HG03097 (cell line): Measurements from ENCODE around the gene TADA3.
A peak's percentile ranks its signal among the peaks of the same experiment; 100 is the strongest.

Experiments used
- ATAC-seq: cut with Tn5 transposase; IDR thresholded peaks from one replicate; pipeline ENCODE4 v1.9.1; 2021; ENCODE audit not compliant: unreplicated experiment, low FRiP score

Gene TADA3

DNA sequence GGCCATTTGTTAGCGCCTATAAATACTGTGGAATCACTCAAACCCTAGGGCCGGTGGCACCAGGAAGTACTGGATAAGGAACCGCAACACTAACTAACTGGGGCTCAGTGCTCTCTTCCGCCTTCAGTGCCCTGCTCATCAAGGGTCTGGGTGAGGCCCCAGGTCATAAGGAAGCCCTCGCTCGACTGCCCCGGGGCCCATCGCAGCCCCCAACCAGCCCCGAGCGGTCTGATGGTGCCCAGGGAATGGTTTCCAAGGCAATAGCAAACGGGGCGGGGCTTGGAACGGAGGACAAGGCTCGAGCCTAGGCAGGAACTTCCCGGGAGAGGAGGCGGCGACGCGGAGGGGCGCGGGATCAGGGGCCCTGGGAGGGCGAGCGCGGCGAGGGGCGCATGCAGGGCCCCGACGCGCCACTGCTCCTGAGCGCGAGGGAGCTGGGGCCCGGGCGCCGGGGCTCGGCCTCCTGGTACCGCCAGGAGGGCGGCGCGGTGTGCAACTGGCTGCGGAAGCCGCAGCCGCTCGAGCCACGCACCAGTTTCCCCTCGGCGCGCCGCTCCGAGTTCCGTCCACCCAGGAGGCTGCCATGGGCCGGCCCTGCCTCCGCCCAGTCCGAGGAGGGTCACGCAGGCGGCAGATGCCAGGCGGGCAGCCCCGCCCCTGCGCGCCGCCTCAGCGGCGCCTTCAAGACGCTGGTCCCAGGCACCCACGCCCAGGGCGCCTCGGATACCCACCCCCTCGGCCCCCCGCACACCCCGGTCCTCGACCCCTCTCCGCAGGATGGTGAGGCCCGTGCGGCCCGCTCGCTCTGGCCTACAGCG lies 17.6 kb upstream of the TADA3 start, which contains the start of gene TTLL3:
Gene TTLL3 (plus strand): TSS at position 648 of the 818 bp plus-strand sequence. CDS start 400 bp downstream, outside the sequence.
- ATAC-seq: no peak

DNA sequence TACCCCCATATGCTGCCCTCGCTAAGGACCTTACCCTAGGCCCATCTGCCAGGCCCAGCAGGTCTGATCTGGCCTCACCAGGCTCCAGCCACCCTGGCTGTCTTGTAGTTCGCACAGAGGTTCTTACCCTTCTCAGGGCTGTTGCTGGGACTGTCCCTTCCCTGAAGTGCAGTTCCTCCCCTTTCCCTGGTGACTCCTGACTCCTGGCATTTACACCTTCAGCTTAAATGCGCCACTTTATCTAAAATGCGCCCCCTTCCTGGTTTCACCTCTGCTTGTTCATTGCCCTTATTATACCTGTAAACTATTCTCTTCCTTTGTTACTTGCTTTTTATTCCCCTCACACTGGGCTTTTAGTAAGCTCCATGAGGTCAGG lies 17.0 kb upstream of the TADA3 start:
- ATAC-seq: no peak

DNA sequence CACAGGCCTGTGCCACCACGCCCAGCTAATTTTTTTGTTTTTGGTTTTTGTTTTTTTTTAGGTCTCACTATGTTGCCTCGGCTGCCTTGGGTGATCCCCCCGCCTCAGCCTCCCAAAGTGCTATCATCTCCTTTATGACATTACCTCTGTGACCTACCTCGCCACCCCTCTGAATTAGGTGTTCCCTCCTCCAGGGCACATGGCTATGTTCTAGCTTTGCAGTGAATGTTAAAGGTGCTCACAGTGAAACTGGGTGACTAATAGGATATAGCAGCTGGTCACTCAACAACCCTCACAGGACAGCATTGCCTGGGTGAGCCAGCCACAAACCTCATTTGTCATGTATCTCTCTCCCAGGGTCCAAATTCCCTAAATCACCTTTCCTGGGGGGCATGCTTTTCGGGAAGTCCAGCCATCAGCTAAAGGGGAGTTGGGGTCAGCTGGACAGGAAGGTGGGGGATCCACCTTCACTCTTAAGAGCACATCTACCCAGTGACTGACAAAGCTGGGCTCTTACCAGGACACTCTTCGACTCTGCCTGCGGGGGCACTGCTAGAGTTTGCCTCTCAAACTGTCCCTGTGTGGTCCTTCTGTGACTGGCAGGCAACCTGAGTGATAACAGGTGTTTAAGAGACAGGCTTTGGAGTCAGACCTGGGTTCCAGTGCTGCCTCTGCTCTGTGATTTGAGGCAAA lies 16.2 kb upstream of the TADA3 start:
- ATAC-seq: peak; percentile 61

DNA sequence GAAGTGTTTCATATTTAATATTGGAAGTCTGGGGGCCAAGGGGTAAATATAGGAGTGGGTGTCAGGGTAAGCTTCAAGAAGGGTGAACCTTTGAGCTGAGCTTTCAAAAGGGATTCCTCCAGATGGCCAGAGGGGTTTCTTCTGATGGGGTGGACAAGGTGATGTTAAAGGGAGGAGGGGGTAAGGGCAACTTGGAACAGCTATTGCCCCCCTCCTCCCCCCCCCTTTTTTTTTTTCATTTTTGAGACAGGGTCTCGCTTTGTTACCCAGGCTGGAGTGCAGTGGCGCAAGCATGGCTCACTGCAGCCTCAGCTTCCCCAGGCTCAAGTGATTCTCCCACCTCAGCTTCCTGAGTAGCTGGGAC lies 15.7 kb upstream of the TADA3 start:
- ATAC-seq: no peak

DNA sequence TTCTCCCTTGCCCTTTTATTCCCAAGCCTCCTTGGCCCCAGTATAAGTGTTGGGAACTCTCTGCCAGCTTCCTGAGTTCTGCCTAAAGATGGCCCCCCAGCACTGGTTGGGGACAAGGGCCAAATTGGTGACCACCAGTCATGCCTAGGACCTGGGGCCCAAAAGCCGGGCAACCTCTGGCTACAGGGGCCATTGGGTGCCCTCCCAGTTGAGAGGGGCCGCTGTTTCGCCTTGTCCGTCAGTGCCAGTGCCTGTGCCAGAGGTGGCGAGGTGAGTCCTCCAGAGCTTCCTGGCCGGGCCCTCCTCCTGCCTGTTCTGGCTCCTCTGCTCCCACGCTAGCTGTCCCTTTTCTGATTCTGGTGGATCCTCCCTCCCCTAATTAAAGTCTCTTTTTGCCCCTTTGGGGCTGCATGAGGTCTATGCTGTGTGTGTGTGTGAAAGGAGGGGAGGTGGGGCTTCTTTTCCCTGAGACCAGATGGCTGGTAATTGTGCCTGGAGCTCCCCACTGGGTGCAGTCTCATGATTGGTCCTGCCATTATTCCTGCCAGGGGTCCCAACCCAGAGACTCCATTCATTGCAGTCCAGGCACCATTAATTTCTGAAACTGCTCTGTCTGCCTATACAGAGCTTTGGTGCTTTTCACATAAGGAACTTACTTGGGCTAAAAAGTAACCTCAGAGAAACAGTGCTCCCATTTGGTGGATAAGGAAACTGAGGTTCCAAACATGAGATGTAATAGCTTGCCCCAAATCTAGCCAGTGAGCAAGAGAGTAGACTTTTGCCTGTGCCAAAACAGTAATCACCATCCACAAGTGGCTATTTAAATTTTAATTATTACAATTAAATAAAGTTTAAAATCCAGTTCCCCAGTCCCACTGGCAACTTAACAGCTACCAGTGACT lies 14.7 kb upstream of the TADA3 start:
- ATAC-seq: no peak

DNA sequence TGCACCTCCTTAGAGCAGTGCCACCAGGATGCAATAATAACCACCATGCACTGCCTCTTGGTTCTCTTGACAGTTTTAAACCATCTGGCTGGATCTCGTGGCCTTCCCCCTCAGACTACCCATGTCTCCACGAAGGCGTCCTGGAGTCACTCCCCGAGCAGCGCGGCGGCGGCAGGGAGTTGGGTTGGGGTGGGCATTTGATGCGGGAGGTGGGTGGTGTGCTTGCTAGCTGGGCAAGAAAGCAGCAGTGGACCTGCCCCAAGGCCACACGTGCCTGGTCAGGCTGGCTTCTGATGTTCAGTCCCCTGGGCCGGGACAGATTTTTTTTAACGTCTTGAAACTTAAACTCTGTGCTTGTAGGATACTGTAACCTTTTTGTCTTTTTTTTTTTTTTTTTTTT lies 13.9 kb upstream of the TADA3 start:
- ATAC-seq: no peak

DNA sequence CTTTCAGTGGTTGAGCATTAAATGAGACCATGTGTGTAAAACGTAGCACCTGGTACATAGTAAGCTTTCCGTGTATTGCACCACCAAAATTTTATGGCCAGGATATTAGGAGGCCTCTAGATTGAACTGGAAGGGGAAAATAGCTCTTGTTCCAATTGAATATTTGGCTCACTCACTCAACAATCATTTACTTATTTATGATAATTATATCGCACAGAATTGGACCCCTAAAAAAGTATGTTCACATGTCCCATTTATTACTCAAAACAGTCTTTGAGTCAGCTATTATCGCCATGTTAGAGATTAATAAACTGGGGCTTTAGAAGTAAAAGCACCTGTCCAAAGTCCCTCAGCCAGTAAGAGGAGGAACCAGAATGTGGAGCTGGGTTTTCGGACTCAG lies 12.7 kb upstream of the TADA3 start:
- ATAC-seq: no peak

DNA sequence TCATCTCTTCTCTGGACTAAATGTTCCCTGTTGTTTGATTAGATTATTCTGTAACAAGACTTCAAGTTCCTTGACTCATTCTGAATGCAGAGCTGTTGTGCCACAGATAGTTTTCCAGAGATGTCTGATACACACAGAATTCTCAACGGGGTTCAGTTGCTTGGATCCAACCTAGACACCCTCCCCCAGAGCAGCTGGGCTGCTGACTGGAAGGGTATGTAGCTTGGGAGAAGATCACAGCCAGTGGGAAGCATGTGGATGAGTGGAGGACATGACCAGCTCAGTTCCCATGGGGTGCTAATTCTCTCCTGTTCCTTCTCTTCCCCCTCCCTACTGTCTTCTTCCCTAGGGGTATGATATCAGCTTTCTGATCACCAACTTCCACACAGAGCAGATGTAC lies 11.2 kb upstream of the TADA3 start:
- no peak for ATAC-seq

DNA sequence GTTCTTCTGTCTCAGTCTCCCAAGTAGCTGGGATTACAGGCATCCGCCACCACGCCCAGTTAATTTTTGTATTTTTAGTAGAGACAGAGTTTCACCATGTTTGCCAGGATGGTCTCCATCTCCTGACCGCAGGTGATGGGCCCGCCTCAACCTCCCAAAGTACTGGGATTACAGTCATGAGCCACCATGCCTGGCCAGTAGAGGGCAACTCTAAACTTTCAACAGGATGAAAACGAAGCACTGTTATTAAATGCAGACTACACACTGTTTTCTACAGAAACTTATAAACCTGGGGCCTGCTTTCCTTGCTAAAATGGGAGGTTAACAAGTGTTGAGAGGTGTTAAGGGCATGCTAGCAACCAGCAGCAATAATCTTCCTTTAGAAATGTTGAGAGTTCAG lies 8.3 kb upstream of the TADA3 start:
- ATAC-seq: no peak

DNA sequence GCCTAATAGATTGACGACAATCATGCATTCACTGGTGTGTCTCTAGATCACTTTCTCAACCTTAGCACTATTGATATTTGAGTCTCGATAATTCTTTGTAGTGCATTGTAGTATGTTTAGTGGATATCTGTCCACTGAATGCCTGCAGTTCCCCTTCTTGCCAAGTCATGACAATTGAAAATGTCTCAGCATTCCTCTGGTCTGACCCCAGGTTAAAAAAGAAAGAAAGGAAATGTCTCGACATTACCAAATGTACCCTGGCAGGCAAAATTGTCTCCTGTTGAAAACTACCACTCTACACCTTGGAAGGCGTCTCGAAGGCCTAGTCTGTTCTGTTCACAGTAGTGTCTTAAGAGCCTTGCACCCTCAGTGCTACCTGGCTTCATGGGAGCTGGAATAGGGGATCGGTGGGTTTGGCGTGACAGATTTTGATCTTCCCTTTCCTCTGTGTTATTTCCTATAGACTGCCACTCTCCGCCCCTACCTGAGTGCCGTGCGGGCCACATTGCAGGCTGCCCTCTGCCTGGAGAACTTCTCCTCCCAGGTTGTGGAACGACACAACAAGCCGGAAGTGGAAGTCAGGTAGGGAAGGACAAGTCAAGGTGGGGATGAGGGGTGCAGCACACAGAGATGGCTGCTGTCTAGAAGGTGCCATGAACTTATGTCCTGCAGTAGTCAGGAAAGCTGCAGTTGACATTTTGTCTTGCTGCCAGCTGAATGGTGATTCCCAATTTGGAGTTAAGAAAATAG lies 5.1 kb upstream of the TADA3 start:
- no peak for ATAC-seq

DNA sequence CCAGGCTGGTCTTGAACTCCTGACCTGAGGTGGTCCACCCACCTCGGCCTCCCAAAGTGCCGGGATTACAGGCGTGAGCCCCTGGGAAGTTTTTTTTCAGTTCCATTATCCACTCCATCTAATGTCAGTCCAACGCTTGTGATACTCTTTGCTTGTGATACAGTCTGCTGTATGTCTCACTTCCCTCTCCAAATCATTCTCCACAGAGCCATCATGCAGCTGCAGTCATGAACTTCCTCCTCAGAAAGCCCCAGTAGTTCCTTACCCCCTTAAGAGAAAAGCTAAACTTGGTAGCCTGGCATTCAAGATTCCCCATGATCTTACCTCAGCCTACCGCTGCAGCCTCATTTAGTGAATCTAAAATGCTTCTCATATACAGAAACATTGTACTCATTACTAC lies 2.9 kb upstream of the TADA3 start:
- ATAC-seq: no peak

DNA sequence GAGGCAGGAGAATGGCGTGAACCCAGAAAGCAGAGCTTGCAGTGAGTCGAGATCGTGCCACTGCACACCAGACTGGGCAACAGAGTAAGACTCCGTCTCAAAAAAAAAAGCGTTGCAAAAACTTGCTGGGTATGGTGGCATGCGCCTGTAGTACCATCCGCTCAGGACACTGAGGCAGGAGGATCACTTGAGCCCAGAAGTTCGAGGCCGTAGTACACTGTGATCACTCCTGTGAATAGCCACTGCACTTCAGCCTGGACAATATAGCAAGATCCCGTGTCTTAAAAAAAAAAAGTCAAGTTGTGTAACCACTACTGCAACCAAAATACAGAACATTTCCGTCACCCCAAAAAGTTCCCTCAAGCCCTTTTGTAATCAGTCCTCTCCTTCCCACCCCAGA lies 2.1 kb upstream of the TADA3 start:
- ATAC-seq: no peak

DNA sequence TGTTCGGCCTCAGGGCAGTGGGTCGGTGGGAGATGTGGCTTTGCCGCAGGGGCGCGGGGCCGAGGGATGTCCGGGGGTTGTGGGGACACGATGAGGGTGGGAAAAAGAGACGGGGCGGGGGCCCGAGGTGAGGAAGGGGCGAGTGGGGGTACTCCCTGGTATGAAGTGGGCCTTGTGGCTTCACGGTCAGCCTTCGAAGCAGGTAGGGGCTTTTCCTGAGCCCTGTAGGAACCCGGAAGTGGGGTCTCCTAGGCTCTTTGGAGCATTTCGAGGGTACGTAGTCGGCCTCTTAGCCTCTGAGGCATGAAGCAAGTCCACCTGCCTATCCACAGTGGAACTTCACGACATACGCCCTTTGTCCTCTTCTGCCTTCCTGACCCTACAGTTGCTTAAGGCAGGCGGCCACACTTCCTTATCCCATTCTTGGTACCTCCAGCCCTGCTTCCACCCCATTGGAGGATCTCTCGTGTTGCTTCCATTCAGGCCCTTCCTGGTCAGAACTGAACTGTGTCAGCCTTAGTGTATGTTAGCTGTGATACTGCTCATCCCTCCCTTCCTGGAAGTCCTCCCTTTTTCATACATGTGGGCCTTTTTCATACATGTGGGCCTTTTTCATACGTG lies 998 bp upstream of the TADA3 start:
- no peak for ATAC-seq

DNA sequence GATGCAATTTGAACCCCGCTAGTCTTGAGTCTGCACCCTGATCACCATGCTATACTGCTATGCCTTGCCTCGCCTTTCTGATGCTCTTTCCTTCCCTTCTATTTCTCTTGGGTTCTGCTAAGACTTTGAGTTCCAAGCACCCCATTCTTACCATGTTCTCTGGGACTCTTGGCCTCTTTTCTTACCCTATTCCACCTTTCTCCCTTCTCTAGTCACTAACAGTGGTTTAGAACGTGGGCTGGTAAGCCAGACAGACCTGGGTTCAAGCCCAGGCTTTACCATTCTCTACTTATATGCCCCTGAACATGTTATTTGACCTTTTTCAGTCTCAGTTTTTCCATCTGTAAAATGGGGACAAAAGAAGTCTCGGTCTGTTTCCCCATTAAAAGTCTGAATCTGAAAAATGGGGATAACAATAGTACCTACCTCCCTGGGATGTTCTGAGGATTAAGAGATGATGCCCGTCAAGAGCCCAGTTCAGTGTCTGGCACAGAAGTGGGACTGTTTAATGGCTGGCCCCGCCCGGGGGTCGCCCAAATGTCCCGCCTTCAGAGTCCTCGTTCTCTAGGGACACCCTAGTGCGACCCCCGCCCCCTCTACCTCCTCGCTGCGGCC lies 376 bp downstream of the TADA3 start:
- ATAC-seq: no peak

DNA sequence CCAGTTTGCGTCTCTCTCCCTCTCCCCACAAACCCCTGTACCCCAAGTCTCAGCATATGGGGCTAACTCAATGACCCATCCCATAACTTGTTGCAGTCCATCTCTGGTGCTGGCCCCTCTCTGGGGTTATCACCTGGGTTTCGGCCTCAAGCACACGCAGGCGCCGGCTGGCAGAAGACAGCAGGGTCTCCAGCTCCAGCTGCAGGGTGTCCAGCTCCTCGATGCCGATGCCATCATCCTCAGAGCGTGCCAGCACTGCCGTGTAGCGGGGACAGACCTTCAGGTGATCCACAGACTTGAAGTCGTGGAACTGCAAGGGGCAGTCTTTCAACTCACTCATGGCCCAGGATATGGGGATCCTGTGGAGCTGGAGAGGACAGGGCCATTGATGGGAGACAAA lies 1.1 kb downstream of the TADA3 start:
- no peak for ATAC-seq

DNA sequence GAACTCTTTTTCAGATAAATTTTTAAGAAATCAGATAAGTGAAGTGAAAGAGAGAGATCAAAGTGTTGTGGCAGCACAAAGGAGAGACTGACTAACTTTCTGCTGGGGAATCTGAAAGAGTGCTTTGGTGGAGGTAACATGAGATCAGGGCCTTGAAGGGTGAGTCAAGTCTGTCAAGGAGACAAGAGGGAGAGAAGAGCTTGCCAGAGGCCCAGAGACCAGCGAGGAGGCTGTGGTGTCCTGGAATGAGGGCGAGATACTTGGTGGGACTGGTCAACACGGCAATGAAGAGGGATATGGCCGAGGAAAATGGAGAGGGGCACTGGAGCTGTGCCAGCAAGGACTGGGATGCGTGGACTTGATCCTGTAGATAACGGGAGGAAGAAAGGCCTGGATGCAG lies 4.6 kb downstream of the TADA3 start:
- no peak for ATAC-seq

DNA sequence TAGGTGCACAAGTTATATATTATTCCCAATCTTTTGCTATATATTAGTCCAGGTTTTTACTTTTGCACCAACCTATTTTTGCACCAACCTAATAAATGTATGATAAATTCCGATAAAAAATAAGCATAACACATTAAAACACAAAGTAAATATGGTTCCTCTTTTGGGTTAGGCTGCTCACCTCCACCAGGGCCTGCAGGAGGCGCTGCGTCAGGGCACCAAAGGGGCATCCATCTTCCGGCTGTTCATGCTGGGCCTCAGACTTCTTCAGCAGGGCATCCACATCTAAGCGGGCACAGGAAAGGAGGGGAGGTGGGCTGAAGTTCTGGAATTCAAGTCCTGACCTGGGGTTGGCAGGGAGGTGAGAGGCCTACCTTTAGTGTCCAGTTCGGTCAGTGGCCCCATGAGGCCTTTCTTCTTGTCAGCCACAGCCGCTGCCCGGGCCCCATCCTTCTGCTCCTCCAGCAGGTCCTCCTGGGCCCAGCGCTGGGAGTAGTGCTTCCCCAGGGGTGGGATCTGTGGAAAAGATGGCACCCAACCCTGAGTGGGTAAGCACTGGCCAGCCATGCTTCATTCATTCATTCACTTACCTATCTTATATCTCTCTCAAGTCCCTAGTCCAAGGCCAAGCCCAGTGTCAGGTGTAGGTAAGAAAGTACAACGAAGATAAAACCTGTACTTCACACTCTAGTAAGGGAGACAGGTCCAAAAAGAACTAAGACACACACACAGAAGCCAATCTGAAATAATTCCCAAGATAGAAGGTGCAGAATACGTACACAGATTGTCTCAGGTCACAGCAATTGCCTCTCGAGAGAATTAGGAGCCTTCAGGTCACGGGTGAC lies 5.2 kb downstream of the TADA3 start:
- ATAC-seq: no peak

DNA sequence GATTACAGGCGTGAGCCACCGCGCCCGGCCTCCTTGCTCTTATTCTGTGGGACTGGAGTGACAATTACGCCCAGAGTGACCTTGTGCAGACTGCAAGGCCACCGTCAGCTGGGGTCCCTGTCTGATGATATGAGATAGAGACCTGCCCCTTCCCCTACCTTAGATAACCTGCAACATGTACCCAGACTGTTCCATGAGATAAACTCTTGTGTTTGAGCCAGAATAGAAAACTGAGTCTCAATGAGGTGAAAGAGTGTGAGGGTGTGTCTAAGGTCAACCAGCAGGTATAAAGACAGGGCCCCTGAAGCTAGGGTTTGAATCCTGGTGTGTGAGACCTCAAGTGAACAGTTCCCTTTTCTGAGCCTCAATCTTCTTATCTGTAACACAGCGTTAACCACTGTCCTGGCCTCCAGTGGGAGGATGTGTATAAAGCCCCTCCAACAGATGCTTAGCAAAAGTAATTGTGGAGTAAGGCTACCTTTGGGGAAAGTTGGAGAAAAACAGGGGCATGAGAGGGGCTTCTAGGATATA lies 6.0 kb downstream of the TADA3 start:
- ATAC-seq: no peak

DNA sequence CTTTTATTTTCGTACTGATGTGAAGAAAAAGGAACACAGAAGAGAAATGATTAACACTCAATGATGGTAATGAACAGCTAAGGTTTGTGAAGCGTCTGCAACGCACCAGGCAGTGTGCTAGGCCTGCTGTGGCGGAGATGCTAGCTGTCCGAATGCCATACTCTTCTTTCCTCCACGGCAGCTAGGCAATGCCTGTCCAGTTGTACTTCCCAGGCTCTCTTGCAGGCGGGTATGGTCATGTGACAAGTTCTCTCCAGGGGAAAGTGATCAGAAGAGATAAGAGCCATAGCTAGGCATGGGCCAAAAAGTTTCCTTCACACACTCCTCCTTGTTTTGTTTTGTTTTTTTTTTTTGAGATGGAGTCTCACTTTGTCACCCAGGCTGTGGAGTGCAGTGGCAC lies 6.7 kb downstream of the TADA3 start:
- no peak for ATAC-seq
